ENCODE results near the gene HEY2.
A peak's percentile ranks its signal among the peaks of the same experiment; 100 is the strongest.
"Not testable (repeated sequence)": the region's sequence is repeated elsewhere in the genome, so short reads cannot be mapped to it uniquely, and the experiment has no call there.

HEY2 gene

GRCh38 chr6:125749173-125749864 is at the start of gene HEY2:
TSS of gene HEY2 (plus strand) at chr6:125749632. CDS start at chr6:125749777, 145 bp downstream.
- DNase-seq, result peak; percentile 67

- no peak for DNase-seq
These were observed 48.7 kb upstream of the HEY2 start for GRCh38 chr6:125700581-125701353.

GRCh38 chr6:125701354-125701668 is 48.1 kb upstream of the HEY2 start:
- DNase-seq, result no peak

- DNase-seq, result not testable (repeated sequence)
These were observed 45.5 kb upstream of the HEY2 start for GRCh38 chr6:125703882-125704281.

- no peak for DNase-seq
These were observed 41.7 kb upstream of the HEY2 start for GRCh38 chr6:125707615-125708243.

- DNase-seq, result no peak
These were observed 38.3 kb upstream of the HEY2 start for GRCh38 chr6:125711013-125711675.

- no peak for DNase-seq
These were observed 34.9 kb upstream of the HEY2 start for GRCh38 chr6:125714441-125715090.

- DNase-seq, result no peak
These were observed 32.2 kb upstream of the HEY2 start for GRCh38 chr6:125717120-125717731.

GRCh38 chr6:125718109-125718508 is 31.3 kb upstream of the HEY2 start:
- no peak for DNase-seq

- no peak for DNase-seq
These were observed 26.5 kb upstream of the HEY2 start for GRCh38 chr6:125722886-125723285.

- DNase-seq, result no peak
These were observed 22.2 kb upstream of the HEY2 start for GRCh38 chr6:125727216-125727615.

- DNase-seq, result no peak
These were observed 20.7 kb upstream of the HEY2 start for GRCh38 chr6:125728739-125729138.

GRCh38 chr6:125729983-125730382 is 19.4 kb upstream of the HEY2 start:
- no peak for DNase-seq

- no peak for DNase-seq
These were observed 17.0 kb upstream of the HEY2 start for GRCh38 chr6:125732398-125732797.

GRCh38 chr6:125733516-125734300 is 15.7 kb upstream of the HEY2 start:
- no peak for DNase-seq

GRCh38 chr6:125738276-125738675 is 11.2 kb upstream of the HEY2 start:
- no peak for DNase-seq

- DNase-seq, result no peak
These were observed 10.1 kb upstream of the HEY2 start for GRCh38 chr6:125739364-125739763.

GRCh38 chr6:125741336-125741735 is 8.1 kb upstream of the HEY2 start:
- no peak for DNase-seq

GRCh38 chr6:125742024-125742423 is 7.4 kb upstream of the HEY2 start:
- DNase-seq, result no peak

GRCh38 chr6:125742464-125743120 is 6.8 kb upstream of the HEY2 start:
- no peak for DNase-seq

- DNase-seq, result no peak
These were observed 5.8 kb upstream of the HEY2 start for GRCh38 chr6:125743604-125744003.
